ENCODE results near the gene TNFRSF1A. TPM values are rescaled to one million over a fixed set of nuclear protein-coding genes. Genes with fewer than 3 reads are reported as not detected.
A peak's percentile ranks its signal among the peaks of the same experiment; 100 is the strongest.

The TNFRSF1A gene
- total and polyA plus RNA-seq, 2 of the 13 experiments (the other 11 are each of a cell fraction or from before 2014, with no cell fraction given), result 41.5 to 61.2 TPM

DNA sequence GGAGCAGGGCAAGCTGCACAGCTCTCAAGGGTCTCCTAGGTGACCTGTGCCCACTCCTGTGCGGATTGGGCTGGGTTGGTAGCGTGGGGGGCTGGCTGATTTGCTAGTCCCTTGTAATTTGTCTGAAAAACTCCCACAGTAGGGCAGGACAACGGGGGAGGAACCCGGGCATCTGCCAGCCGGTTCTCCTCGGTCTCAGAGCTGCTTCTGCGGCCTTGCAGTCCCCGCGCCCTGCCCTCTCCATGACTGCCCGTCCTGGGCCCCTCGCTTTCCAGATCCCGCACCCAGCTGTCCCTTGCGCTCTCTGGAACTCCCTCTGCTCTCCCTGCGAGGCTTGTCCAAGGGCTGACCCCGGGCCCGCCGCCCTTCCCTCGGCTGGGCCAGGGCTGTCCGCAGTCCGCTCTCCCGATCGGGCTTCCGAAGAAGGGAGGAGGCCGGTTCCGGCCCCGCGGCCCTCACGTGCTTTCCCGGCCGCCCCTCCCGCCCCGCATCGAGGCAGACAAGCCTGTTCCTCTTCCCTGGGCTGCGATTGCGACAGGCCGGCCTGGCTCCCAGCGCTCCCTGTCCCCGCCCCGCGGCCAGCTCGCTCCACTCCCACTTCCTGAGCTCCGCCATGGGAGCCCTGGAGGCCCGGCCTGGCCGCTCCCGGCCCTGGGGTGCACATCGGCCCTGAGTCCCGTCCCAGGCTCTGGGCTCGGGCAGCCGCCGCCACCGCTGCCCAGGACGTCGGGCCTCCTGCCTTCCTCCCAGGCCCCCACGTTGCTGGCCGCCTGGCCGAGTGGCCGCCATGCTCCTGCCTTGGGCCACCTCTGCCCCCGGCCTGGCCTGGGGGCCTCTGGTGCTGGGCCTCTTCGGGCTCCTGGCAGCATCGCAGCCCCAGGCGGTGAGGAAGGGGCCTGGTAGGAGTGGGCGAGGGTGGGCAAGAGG is 42.0 kb upstream of the TNFRSF1A start, which contains the start of gene LTBR (continued):
- TF ChIP-seq NFIB (CRISPR knock-in tag; IDR thresholded peaks at IDR 0.05; ENCODE audit: borderline replicate concordance), result no peak
- TF ChIP-seq, protein P1, sequence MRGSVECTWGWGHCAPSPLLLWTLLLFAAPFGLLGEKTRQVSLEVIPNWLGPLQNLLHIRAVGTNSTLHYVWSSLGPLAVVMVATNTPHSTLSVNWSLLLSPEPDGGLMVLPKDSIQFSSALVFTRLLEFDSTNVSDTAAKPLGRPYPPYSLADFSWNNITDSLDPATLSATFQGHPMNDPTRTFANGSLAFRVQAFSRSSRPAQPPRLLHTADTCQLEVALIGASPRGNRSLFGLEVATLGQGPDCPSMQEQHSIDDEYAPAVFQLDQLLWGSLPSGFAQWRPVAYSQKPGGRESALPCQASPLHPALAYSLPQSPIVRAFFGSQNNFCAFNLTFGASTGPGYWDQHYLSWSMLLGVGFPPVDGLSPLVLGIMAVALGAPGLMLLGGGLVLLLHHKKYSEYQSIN (CRISPR knock-in tag; IDR thresholded peaks at IDR 0.05; ENCODE audit: borderline replicate concordance), result no peak
- peak; percentile 81 for TF ChIP-seq ELF1 (CRISPR knock-in tag; IDR thresholded peaks at IDR 0.05)
- TF ChIP-seq, protein P2, sequence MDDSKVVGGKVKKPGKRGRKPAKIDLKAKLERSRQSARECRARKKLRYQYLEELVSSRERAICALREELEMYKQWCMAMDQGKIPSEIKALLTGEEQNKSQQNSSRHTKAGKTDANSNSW (CRISPR knock-in tag; IDR thresholded peaks at IDR 0.05; ENCODE audit: borderline replicate concordance), result peak; percentile 76
- peak; percentile 95 for TF ChIP-seq ZNF564 (CRISPR knock-in tag; IDR thresholded peaks at IDR 0.05)
- peak; percentile 57; the same call in 1 of the 2 replicates for TF ChIP-seq ZSCAN22 (CRISPR knock-in tag; IDR thresholded peaks at IDR 0.05)
- no peak for TF ChIP-seq ZFP62 (CRISPR knock-in tag; IDR thresholded peaks at IDR 0.05)
- TF ChIP-seq ARNT2 (CRISPR knock-in tag; IDR thresholded peaks at IDR 0.05; ENCODE audit: low read depth), result peak; percentile 93
- TF ChIP-seq, protein P3, sequence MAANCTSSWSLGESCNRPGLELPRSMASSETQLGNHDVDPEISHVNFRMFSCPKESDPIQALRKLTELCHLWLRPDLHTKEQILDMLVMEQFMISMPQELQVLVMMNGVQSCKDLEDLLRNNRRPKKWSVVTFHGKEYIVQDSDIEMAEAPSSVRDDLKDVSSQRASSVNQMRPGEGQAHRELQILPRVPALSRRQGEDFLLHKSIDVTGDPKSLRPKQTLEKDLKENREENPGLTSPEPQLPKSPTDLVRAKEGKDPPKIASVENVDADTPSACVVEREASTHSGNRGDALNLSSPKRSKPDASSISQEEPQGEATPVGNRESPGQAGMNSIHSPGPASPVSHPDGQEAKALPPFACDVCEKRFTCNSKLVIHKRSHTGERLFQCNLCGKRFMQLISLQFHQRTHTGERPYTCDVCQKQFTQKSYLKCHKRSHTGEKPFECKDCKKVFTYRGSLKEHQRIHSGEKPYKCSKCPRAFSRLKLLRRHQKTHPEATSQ (CRISPR knock-in tag; IDR thresholded peaks at IDR 0.05; ENCODE audit: borderline replicate concordance), result peak; percentile 90
- peak; percentile 86; the same call in 1 of the 2 replicates for TF ChIP-seq CBX5 (CRISPR knock-in tag; IDR thresholded peaks at IDR 0.05; ENCODE audit: borderline replicate concordance)
- no peak for TF ChIP-seq JUN (CRISPR knock-in tag; IDR thresholded peaks at IDR 0.05)
- TF ChIP-seq MTF2 (CRISPR knock-in tag; IDR thresholded peaks at IDR 0.05; ENCODE audit: borderline replicate concordance), result peak; percentile 93
- TF ChIP-seq YEATS2 (CRISPR knock-in tag; IDR thresholded peaks at IDR 0.05; ENCODE audit: borderline replicate concordance), result peak; percentile 89
- TF ChIP-seq ZSCAN9 (CRISPR knock-in tag; IDR thresholded peaks at IDR 0.05; ENCODE audit: borderline replicate concordance), result peak; percentile 91; the same call in 1 of the 2 replicates
- TF ChIP-seq, protein P4, sequence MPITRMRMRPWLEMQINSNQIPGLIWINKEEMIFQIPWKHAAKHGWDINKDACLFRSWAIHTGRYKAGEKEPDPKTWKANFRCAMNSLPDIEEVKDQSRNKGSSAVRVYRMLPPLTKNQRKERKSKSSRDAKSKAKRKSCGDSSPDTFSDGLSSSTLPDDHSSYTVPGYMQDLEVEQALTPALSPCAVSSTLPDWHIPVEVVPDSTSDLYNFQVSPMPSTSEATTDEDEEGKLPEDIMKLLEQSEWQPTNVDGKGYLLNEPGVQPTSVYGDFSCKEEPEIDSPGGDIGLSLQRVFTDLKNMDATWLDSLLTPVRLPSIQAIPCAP (CRISPR knock-in tag; IDR thresholded peaks at IDR 0.05; ENCODE audit: low read depth), result 0 out of 2 replicates have a peak, but pooled peaks have one; percentile 54
- TF ChIP-seq ZNF660 (CRISPR knock-in tag; IDR thresholded peaks at IDR 0.05; ENCODE audit: borderline replicate concordance, low read depth), result no peak
- TF ChIP-seq, protein P5, sequence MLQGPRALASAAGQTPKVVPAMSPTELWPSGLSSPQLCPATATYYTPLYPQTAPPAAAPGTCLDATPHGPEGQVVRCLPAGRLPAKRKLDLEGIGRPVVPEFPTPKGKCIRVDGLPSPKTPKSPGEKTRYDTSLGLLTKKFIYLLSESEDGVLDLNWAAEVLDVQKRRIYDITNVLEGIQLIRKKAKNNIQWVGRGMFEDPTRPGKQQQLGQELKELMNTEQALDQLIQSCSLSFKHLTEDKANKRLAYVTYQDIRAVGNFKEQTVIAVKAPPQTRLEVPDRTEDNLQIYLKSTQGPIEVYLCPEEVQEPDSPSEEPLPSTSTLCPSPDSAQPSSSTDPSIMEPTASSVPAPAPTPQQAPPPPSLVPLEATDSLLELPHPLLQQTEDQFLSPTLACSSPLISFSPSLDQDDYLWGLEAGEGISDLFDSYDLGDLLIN (CRISPR knock-in tag; IDR thresholded peaks at IDR 0.05; ENCODE audit: borderline replicate concordance), result no peak
- no peak for TF ChIP-seq DNMT1 (CRISPR knock-in tag; IDR thresholded peaks at IDR 0.05)
- TF ChIP-seq, protein P6, sequence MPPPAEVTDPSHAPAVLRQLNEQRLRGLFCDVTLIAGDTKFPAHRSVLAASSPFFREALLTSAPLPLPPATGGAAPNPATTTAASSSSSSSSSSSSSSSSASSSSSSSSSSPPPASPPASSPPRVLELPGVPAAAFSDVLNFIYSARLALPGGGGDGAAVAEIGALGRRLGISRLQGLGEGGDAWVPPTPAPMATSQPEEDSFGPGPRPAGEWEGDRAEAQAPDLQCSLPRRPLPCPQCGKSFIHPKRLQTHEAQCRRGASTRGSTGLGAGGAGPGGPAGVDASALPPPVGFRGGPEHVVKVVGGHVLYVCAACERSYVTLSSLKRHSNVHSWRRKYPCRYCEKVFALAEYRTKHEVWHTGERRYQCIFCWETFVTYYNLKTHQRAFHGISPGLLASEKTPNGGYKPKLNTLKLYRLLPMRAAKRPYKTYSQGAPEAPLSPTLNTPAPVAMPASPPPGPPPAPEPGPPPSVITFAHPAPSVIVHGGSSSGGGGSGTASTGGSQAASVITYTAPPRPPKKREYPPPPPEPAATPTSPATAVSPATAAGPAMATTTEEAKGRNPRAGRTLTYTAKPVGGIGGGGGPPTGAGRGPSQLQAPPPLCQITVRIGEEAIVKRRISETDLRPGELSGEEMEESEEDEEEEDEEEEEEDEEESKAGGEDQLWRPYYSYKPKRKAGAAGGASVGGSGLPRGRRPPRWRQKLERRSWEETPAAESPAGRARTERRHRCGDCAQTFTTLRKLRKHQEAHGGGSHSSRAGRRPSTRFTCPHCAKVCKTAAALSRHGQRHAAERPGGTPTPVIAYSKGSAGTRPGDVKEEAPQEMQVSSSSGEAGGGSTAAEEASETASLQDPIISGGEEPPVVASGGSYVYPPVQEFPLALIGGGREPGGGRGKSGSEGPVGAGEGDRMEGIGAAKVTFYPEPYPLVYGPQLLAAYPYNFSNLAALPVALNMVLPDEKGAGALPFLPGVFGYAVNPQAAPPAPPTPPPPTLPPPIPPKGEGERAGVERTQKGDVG (CRISPR knock-in tag; IDR thresholded peaks at IDR 0.05; ENCODE audit: borderline replicate concordance), result peak; percentile 31; the same call in 1 of the 2 replicates
- peak; percentile 22; the same call in 1 of the 2 replicates for TF ChIP-seq ZNF20 (CRISPR knock-in tag; IDR thresholded peaks at IDR 0.05)
